CD8-positive, alpha-beta memory T cell (primary cell): Measurements from ENCODE around the gene LY9. TPM values are rescaled to one million over a fixed set of nuclear protein-coding genes. Genes with fewer than 3 reads are reported as not detected.
"Not testable (repeated sequence)": the region's sequence is repeated elsewhere in the genome, so short reads cannot be mapped to it uniquely, and the experiment has no call there.

Experiments used
- CTCF ChIA-PET: fragments of 350-600 bp; sonication (Branson Sonifier 250); formaldehyde crosslinking; loops from one replicate; lab custom pipeline; 2021; ENCODE audit warnings: antibody characterized with exemption; lab: Charles Lee
- POLR2A ChIA-PET: fragments of 350-600 bp; sonication (Branson Sonifier 250); formaldehyde crosslinking; loops from one replicate; lab custom pipeline; 2021; ENCODE audit warnings: antibody characterized with exemption; lab: Charles Lee
- DNase-seq, 5 donors: peaks; one replicate each; pipeline versions ENCODE4 v3.0.0 to v3.0.0-alpha.2; 2020 to 2022; ENCODE audit warnings: mixed read lengths in 1 of 5
- H3K27ac ChIP-seq: one replicate; pipeline ENCODE4 v1.7.0; 2013; ENCODE audit warnings: low read depth, mild to moderate bottlenecking, low read length, moderate library complexity
- H3K27me3 ChIP-seq: 2 replicates; pipeline ENCODE4 v1.7.0; 2013; ENCODE audit warnings: low read length, mild to moderate bottlenecking; ENCODE audit not compliant: insufficient read depth, poor library complexity, severe bottlenecking
- H3K36me3 ChIP-seq: 2 replicates; pipeline ENCODE4 v1.7.0; 2013; ENCODE audit warnings: mild to moderate bottlenecking, low read length, moderate library complexity; ENCODE audit not compliant: insufficient read depth
- H3K4me1 ChIP-seq: 2 replicates; pipeline ENCODE4 v1.7.0; 2013; ENCODE audit warnings: mild to moderate bottlenecking, low read length, moderate library complexity; ENCODE audit not compliant: insufficient read depth
- H3K4me3 ChIP-seq: 2 replicates; pipeline ENCODE4 v1.7.0; 2013; ENCODE audit warnings: mild to moderate bottlenecking, low read length
- H3K9me3 ChIP-seq: 2 replicates; pipeline ENCODE4 v1.7.0; 2013; ENCODE audit warnings: mild to moderate bottlenecking, low read length
- H3K27ac Mint-ChIP-seq, 8 donors: one replicate each; pipeline ENCODE4 v1.8.0; 2020 to 2021; ENCODE audit warnings: mixed read lengths in 8 of 8, mild to moderate bottlenecking in 6 of 8, inconsistent platforms in 3 of 8, moderate library complexity in 3 of 8
- H3K27me3 Mint-ChIP-seq, 2 donors: one replicate each; pipeline ENCODE4 v1.8.0; 2020 to 2021; ENCODE audit warnings: mixed read lengths in 2 of 2, mild to moderate bottlenecking in 1 of 2, moderate library complexity in 1 of 2
- H3K36me3 Mint-ChIP-seq, 3 donors: one replicate each; pipeline ENCODE4 v1.8.0; 2020 to 2021; ENCODE audit warnings: mixed read lengths in 3 of 3, inconsistent platforms in 1 of 3, mild to moderate bottlenecking in 1 of 3
- H3K4me1 Mint-ChIP-seq, 3 donors: one replicate each; pipeline ENCODE4 v1.8.0; 2020 to 2021; ENCODE audit warnings: mixed read lengths in 3 of 3, inconsistent platforms in 1 of 3, mild to moderate bottlenecking in 1 of 3
- H3K4me3 Mint-ChIP-seq, 7 donors: one replicate each; pipeline ENCODE4 v1.8.0; 2020 to 2021; ENCODE audit warnings: mixed read lengths in 7 of 7, mild to moderate bottlenecking in 6 of 7, moderate library complexity in 4 of 7, inconsistent platforms in 2 of 7
- H3K9me3 Mint-ChIP-seq, 5 donors: one replicate each; pipeline ENCODE4 v1.8.0; 2020 to 2022; ENCODE audit warnings: mixed read lengths in 5 of 5, mild to moderate bottlenecking in 3 of 5, moderate library complexity in 2 of 5, inconsistent platforms in 1 of 5
- polyA plus RNA-seq: library from polyadenylated mRNA; unstranded; fragments of 300-500 nt; fragmentation: Illumina TruSeq; gene quantifications from one replicate; pipeline ENCODE4 v1.2.3, GENCODE V29; 2021
- total RNA-seq, 2 experiments: library from RNA; stranded (reverse); gene quantifications; one replicate each; pipeline ENCODE4 v1.2.3, GENCODE V29; 2021

LY9 gene
- total and polyA plus RNA-seq, 3 experiments from 2014 or later: 16.4 to 206 (median 16.5) TPM

- Mint-ChIP-seq H3K27ac (peak overlapping the region in 5 of 8 donors; percentile 63 to 95 (median 84)), H3K9me3 (no peaks in the 10 kb centered on the region), H3K27me3 (no peaks in the 10 kb centered on the region), H3K4me3 (peak overlapping the region in 2 of 7 donors; percentile 12 to 67), H3K36me3 (no peaks in the 10 kb centered on the region), H3K4me1 (peaks cover 16 to 21% (median 19%) of the 10 kb centered on the region in 3 donors)
- Histone ChIP-seq H3K27ac (no peak overlapping the region), H3K27me3 (no peaks in the 10 kb centered on the region), H3K9me3 (no peaks in the 10 kb centered on the region), H3K36me3 (no peaks in the 10 kb centered on the region), H3K4me1 (peaks cover 7% of the 10 kb centered on the region), H3K4me3 (no peak overlapping the region)
- CTCF ChIA-PET: interaction anchor here (0.6 to 10.5 kb wide), 11 partner anchors 9 to 172 kb away, joined by 3 to 77 read pairs (median 4); partner anchors contain the start of genes ITLN2 and LY9
- POLR2A ChIA-PET: interaction anchor here (1.0 kb wide), 1 partner anchor 15 kb away, joined by 3 read pairs; the partner anchor contains the start of gene LY9
- no peak for DNase-seq
Measured at GRCh38 chr1:160781186-160781766, 14.7 kb upstream of the LY9 start.

GRCh38 chr1:160781914-160782689 is 13.9 kb upstream of the LY9 start:
- Mint-ChIP-seq H3K27ac (peak overlapping the region in 7 of 8 donors; percentile 63 to 95 (median 83)), H3K36me3 (no peaks in the 10 kb centered on the region), H3K4me3 (peak overlapping the region; percentile 51 to 84 (median 67)), H3K4me1 (peaks cover 16 to 20% (median 19%) of the 10 kb centered on the region in 3 donors), H3K9me3 (no peaks in the 10 kb centered on the region), H3K27me3 (no peaks in the 10 kb centered on the region)
- H3K4me1 ChIP-seq: peaks cover 7% of the 10 kb centered on the region
- ChIA-PET POLR2A (interaction anchor here (1.0 kb wide), 1 partner anchor 14 kb away, joined by 3 read pairs; the partner anchor contains the start of gene LY9), CTCF (interaction anchor here (0.7 to 10.5 kb wide), 8 partner anchors 10 to 171 kb away, joined by 3 to 77 read pairs (median 4); partner anchors contain the start of genes ITLN2 and LY9)
- no peaks in the 10 kb centered on the region for H3K9me3 ChIP-seq
- no peak overlapping the region for H3K4me3 ChIP-seq
- no peaks in the 10 kb centered on the region for H3K27me3 ChIP-seq
- no peak overlapping the region for H3K27ac ChIP-seq
- no peak for DNase-seq
- no peaks in the 10 kb centered on the region for H3K36me3 ChIP-seq

- POLR2A ChIA-PET, H3K27ac Mint-ChIP-seq, H3K9me3 Mint-ChIP-seq, H3K9me3 ChIP-seq, H3K36me3 ChIP-seq, H3K4me3 ChIP-seq, H3K36me3 Mint-ChIP-seq, H3K27me3 Mint-ChIP-seq, H3K27me3 ChIP-seq, H3K4me3 Mint-ChIP-seq, H3K27ac ChIP-seq, H3K4me1 ChIP-seq: not testable (repeated sequence)
- peak in 1 of 5 donors; percentile 10 for DNase-seq
- H3K4me1 Mint-ChIP-seq: peaks cover 12 to 14% (median 13%) of the 10 kb centered on the region in 3 donors
- CTCF ChIA-PET: interaction anchor here (4.0 kb wide), 1 partner anchor 48 kb away, joined by 20 read pairs; no protein-coding TSS in a partner anchor
Measured at GRCh38 chr1:160782988-160783765, 12.8 kb upstream of the LY9 start.

GRCh38 chr1:160789051-160789701 is 6.8 kb upstream of the LY9 start:
- no peak overlapping the region for H3K4me3 ChIP-seq
- Mint-ChIP-seq H3K4me1 (peaks cover 0 to 4% (median 3%) of the 10 kb centered on the region in 3 donors), H3K4me3 (no peak overlapping the region), H3K36me3 (no peaks in the 10 kb centered on the region), H3K27ac (peak overlapping the region in 1 of 8 donors; percentile 63), H3K9me3 (no peaks in the 10 kb centered on the region), H3K27me3 (no peaks in the 10 kb centered on the region)
- no peaks in the 10 kb centered on the region for H3K36me3 ChIP-seq
- no peaks in the 10 kb centered on the region for H3K4me1 ChIP-seq
- no peak overlapping the region for H3K27ac ChIP-seq
- H3K27me3 ChIP-seq: no peaks in the 10 kb centered on the region
- DNase-seq: no peak
- no peaks in the 10 kb centered on the region for H3K9me3 ChIP-seq
- ChIA-PET CTCF (interaction anchor here (0.9 to 1.4 kb wide), 2 partner anchors 10 to 12 kb away, joined by 3 to 4 read pairs; no protein-coding TSS in a partner anchor), POLR2A (no interaction called here)

- Histone ChIP-seq H3K27ac (no peak overlapping the region), H3K9me3 (no peaks in the 10 kb centered on the region), H3K27me3 (no peaks in the 10 kb centered on the region), H3K4me3 (no peak overlapping the region), H3K4me1 (peaks cover 4% of the 10 kb centered on the region), H3K36me3 (no peaks in the 10 kb centered on the region)
- POLR2A ChIA-PET: no interaction called here
- CTCF ChIA-PET: interaction anchor here (0.7 to 1.4 kb wide), 5 partner anchors 10 to 47 kb away, joined by 3 to 4 read pairs (median 3); no protein-coding TSS in a partner anchor
- no peak for DNase-seq
- no peaks in the 10 kb centered on the region for H3K36me3 Mint-ChIP-seq
- peaks cover 3 to 10% (median 10%) of the 10 kb centered on the region in 3 donors for H3K4me1 Mint-ChIP-seq
- H3K9me3 Mint-ChIP-seq: no peaks in the 10 kb centered on the region
- H3K27ac Mint-ChIP-seq: peak overlapping the region in 1 of 8 donors; percentile 50
- H3K4me3 Mint-ChIP-seq: no peak overlapping the region
- H3K27me3 Mint-ChIP-seq: no peaks in the 10 kb centered on the region
Measured at GRCh38 chr1:160789702-160790611, 6.0 kb upstream of the LY9 start.

GRCh38 chr1:160794376-160794775 is 1.6 kb upstream of the LY9 start:
- CTCF ChIA-PET: interaction anchor here (1.0 to 4.0 kb wide), 10 partner anchors 10 to 159 kb away, joined by 3 to 16 read pairs (median 6); no protein-coding TSS in a partner anchor
- Mint-ChIP-seq H3K9me3 (no peaks in the 10 kb centered on the region), H3K27me3 (no peaks in the 10 kb centered on the region), H3K4me3 (peak overlapping the region in 1 of 7 donors; percentile 7), H3K4me1 (peaks cover 41 to 46% (median 42%) of the 10 kb centered on the region in 3 donors), H3K27ac (peak overlapping the region in 7 of 8 donors; percentile 53 to 98 (median 97)), H3K36me3 (peaks cover 0 to 32% (median 6%) of the 10 kb centered on the region in 3 donors)
- H3K36me3 ChIP-seq: no peaks in the 10 kb centered on the region
- peaks cover 25% of the 10 kb centered on the region for H3K4me1 ChIP-seq
- no peak overlapping the region for H3K27ac ChIP-seq
- DNase-seq: no peak
- no peaks in the 10 kb centered on the region for H3K27me3 ChIP-seq
- POLR2A ChIA-PET: interaction anchor here (0.6 to 1.1 kb wide), 3 partner anchors 12 to 89 kb away, joined by 4 to 6 read pairs (median 4); no protein-coding TSS in a partner anchor
- no peaks in the 10 kb centered on the region for H3K9me3 ChIP-seq
- no peak overlapping the region for H3K4me3 ChIP-seq
